ENCODE results near the gene AVL9.

- TF ChIP-seq CTCF (IDR thresholded peaks at IDR 0.05) (no peak), POLR2A (IDR thresholded peaks at IDR 0.05; ENCODE audit: low read length) (no peak), RAD21 (conservative IDR thresholded peaks at IDR 0.05 in 1 of 2, IDR thresholded peaks at IDR 0.05 in 1 of 2) (no peak), HDAC2 (IDR thresholded peaks at IDR 0.05) (no peak)
These were observed 85.4 kb downstream of the AVL9 start for GRCh38 chr7:32580646-32581045.

Measured in A549 (cell line).